Caco-2 (cell line): ENCODE data around the gene TFAP2E. TPM values are rescaled to one million over a fixed set of nuclear protein-coding genes. Genes with fewer than 3 reads are reported as not detected.

Experiments used
- BruUV-seq: library from RNA; stranded (reverse); fragments of 400-500 nt; replicated peaks from 2 replicates; lab custom pipeline; 2021; lab: Mats Ljungman, UMichigan
- CTCF ChIA-PET: fragments of 300-600 bp; sonication (Branson Sonifier 250); formaldehyde crosslinking; loops from one replicate; lab custom pipeline; 2022; ENCODE audit warnings: antibody characterized with exemption; lab: Charles Lee
- POLR2A ChIA-PET: fragments of 300-600 bp; sonication (Branson Sonifier 250); formaldehyde crosslinking; loops from one replicate; lab custom pipeline; 2022; ENCODE audit warnings: antibody characterized with exemption; lab: Charles Lee
- DNase-seq, 2 experiments: peaks; one replicate each; pipeline versions ENCODE4 v3.0.0 to v3.0.0-alpha.2; 2020 to 2022
- H3K27me3 ChIP-seq: replicated peaks from 2 replicates; pipeline ENCODE4 v1.6.0; 2011; ENCODE audit warnings: low read length; ENCODE audit not compliant: control insufficient read depth, insufficient read depth
- H3K36me3 ChIP-seq: 2 replicates; pipeline ENCODE4 v1.5.1; 2011; ENCODE audit warnings: low read length; ENCODE audit not compliant: control insufficient read depth, insufficient read depth
- H3K4me1 ChIP-seq: fragments of 250-450 bp; sonication (Bioruptor Pico); 2 replicates; pipeline ENCODE4 v1.5.1; 2020; ENCODE audit warnings: mild to moderate bottlenecking
- H3K4me3 ChIP-seq: 2 replicates; pipeline ENCODE4 v1.5.1; 2011; ENCODE audit warnings: low read depth, mild to moderate bottlenecking, control low read depth, low read length
- H3K9me3 ChIP-seq: fragments of 250-450 bp; sonication (Bioruptor Pico); 2 replicates; pipeline ENCODE4 v1.5.1; 2020; ENCODE audit warnings: mild to moderate bottlenecking, moderate library complexity
- H3K27ac Mint-ChIP-seq: one replicate; pipeline ENCODE4 v1.8.0; 2022; ENCODE audit warnings: mixed read lengths; ENCODE audit not compliant: unreplicated experiment
- H3K27me3 Mint-ChIP-seq: one replicate; pipeline ENCODE4 v1.8.0; 2022; ENCODE audit warnings: mixed read lengths; ENCODE audit not compliant: insufficient read depth, unreplicated experiment
- H3K36me3 Mint-ChIP-seq: one replicate; pipeline ENCODE4 v1.8.0; 2022; ENCODE audit warnings: mild to moderate bottlenecking, mixed read lengths; ENCODE audit not compliant: insufficient read depth, unreplicated experiment
- H3K4me1 Mint-ChIP-seq: one replicate; pipeline ENCODE4 v1.8.0; 2022; ENCODE audit warnings: low read depth, mixed read lengths; ENCODE audit not compliant: unreplicated experiment
- H3K4me3 Mint-ChIP-seq: one replicate; pipeline ENCODE4 v1.8.0; 2022; ENCODE audit warnings: mild to moderate bottlenecking, moderate library complexity, mixed read lengths; ENCODE audit not compliant: unreplicated experiment
- H3K9me3 Mint-ChIP-seq: one replicate; pipeline ENCODE4 v1.8.0; 2022; ENCODE audit warnings: mixed read lengths; ENCODE audit not compliant: unreplicated experiment
- CTCF ChIP-seq, 2 experiments: fragments of 200-600 bp in 1 of 2; IDR thresholded peaks; 1 replicate in 1 of 2; 2 replicates in 1 of 2; pipeline versions ENCODE4 v1.5.1 to v1.8.0; 2011 to 2022; ENCODE audit warnings: antibody characterized with exemption in 1 of 2, control low read depth in 1 of 2, inconsistent platforms in 1 of 2, low read depth in 1 of 2, low read length in 1 of 2, mild to moderate bottlenecking in 1 of 2, moderate library complexity in 1 of 2; ENCODE audit not compliant: insufficient read depth in 1 of 2, severe bottlenecking in 1 of 2, unreplicated experiment in 1 of 2
- intact Hi-C: fragments of 100-400 bp; cut with micrococcal nuclease; formaldehyde crosslinking; loops from one replicate; pipeline ENCODE4 v1.10.0; 2022; ENCODE audit not compliant: unreplicated experiment
- total RNA-seq: library from RNA; stranded (reverse); gene quantifications from 2 replicates; pipeline ENCODE4 v1.2.3, GENCODE V29; 2022

TFAP2E gene
- total RNA-seq, 1 experiment from 2014 or later = 3.4 TPM

- BruUV-seq = TSS peak; percentile 42
- H3K4me3 ChIP-seq = peak overlapping the region; percentile 80
- Mint-ChIP-seq H3K4me3 (peak overlapping the region; percentile 98), H3K4me1 (peaks cover 6% of the 10 kb centered on the region), H3K27me3 (no peaks in the 10 kb centered on the region), H3K27ac (peak overlapping the region; percentile 98), H3K36me3 (peaks cover 18% of the 10 kb centered on the region), H3K9me3 (no peaks in the 10 kb centered on the region)
- H3K9me3 ChIP-seq = no peaks in the 10 kb centered on the region
- no peaks in the 10 kb centered on the region for H3K27me3 ChIP-seq
- POLR2A ChIA-PET = no interaction called here
- TF ChIP-seq CTCF (IDR thresholded peaks at IDR 0.05; ENCODE audit: insufficient read depth in 1 of 2, low read depth in 1 of 2, low read length in 1 of 2, severe bottlenecking in 1 of 2, unreplicated experiment in 1 of 2) = no peak
- H3K36me3 ChIP-seq = no peaks in the 10 kb centered on the region
- DNase-seq = peak in 1 of 2 experiments; percentile 1
- H3K4me1 ChIP-seq = peaks cover 7% of the 10 kb centered on the region; the same call in 1 of the 2 replicates
- CTCF ChIA-PET = no interaction called here
- intact Hi-C loops = loop anchor here (5.0 kb wide), 1 partner anchor 77 kb away; the partner anchor contains the start of gene C1orf216
These were observed 67.5 kb downstream of the TFAP2E start for GRCh38 chr1:35640380-35641232.

GRCh38 chr1:35641233-35641866, 68.2 kb downstream of the TFAP2E start, which contains the start of gene PSMB2:
TSS of gene PSMB2 (minus strand) at chr1:35641526. CDS start at chr1:35641432, 94 bp downstream.
- ChIA-PET CTCF (no interaction called here), POLR2A (no interaction called here)
- peaks cover 6% of the 10 kb centered on the region for H3K4me1 Mint-ChIP-seq
- peak within 1 kb of the TSS; percentile 98 for H3K4me3 Mint-ChIP-seq
- peaks cover 6% of the 10 kb centered on the region for H3K27me3 Mint-ChIP-seq
- peak within 1 kb of the TSS; percentile 98 for H3K27ac Mint-ChIP-seq
- peak within 1 kb of the TSS; percentile 80 for H3K4me3 ChIP-seq
- no peaks in the 10 kb centered on the region for H3K9me3 Mint-ChIP-seq
- no peaks in the 10 kb centered on the region for H3K9me3 ChIP-seq
- no peaks in the 10 kb centered on the region for H3K36me3 ChIP-seq
- DNase-seq = peak; percentile 92 to 93
- H3K36me3 Mint-ChIP-seq = peaks cover 10% of the 10 kb centered on the region
- no peak for TF ChIP-seq CTCF (IDR thresholded peaks at IDR 0.05; ENCODE audit: insufficient read depth in 1 of 2, low read depth in 1 of 2, low read length in 1 of 2, severe bottlenecking in 1 of 2, unreplicated experiment in 1 of 2)
- BruUV-seq = no TSS peak
- intact Hi-C loops = loop anchor here (5.0 kb wide), 1 partner anchor 76 kb away; the partner anchor contains the start of gene C1orf216
- peaks cover 7% of the 10 kb centered on the region; the same call in 1 of the 2 replicates for H3K4me1 ChIP-seq
- no peaks in the 10 kb centered on the region for H3K27me3 ChIP-seq

GRCh38 chr1:35642471-35642955, 69.4 kb downstream of the TFAP2E start:
- ChIA-PET POLR2A (interaction anchor here (0.6 to 0.7 kb wide), 2 partner anchors 44 to 127 kb away, joined by 3 to 4 read pairs; no protein-coding TSS in a partner anchor), CTCF (no interaction called here)

More at GRCh38 chr1:35642471-35642955, 69.4 kb downstream of the TFAP2E start:
- H3K27me3 Mint-ChIP-seq = peaks cover 9% of the 10 kb centered on the region
- Histone ChIP-seq H3K36me3 (no peaks in the 10 kb centered on the region), H3K9me3 (no peaks in the 10 kb centered on the region), H3K27me3 (no peaks in the 10 kb centered on the region), H3K4me1 (peaks cover 2% of the 10 kb centered on the region; the same call in 1 of the 2 replicates), H3K4me3 (peak overlapping the region; percentile 80)
- BruUV-seq = no TSS peak
- no peaks in the 10 kb centered on the region for H3K9me3 Mint-ChIP-seq
- TF ChIP-seq CTCF (IDR thresholded peaks at IDR 0.05; ENCODE audit: insufficient read depth in 1 of 2, low read depth in 1 of 2, low read length in 1 of 2, severe bottlenecking in 1 of 2, unreplicated experiment in 1 of 2) = no peak
- peaks cover 2% of the 10 kb centered on the region for H3K4me1 Mint-ChIP-seq
- H3K4me3 Mint-ChIP-seq = peak overlapping the region; percentile 98
- peaks cover 9% of the 10 kb centered on the region for H3K36me3 Mint-ChIP-seq
- peak in 1 of 2 experiments; percentile 2 for DNase-seq
- intact Hi-C loops = loop anchor here (5.0 kb wide), 1 partner anchor 75 kb away; the partner anchor contains the start of gene C1orf216
- H3K27ac Mint-ChIP-seq = peak overlapping the region; percentile 98
